Measurements from ENCODE around the gene C13orf46. TPM values are rescaled to one million over a fixed set of nuclear protein-coding genes. Genes with fewer than 3 reads are reported as not detected.

The C13orf46 gene
- total and polyA plus RNA-seq, 4 donors = 0.10 to 0.17 TPM; not detected in 2

DNA sequence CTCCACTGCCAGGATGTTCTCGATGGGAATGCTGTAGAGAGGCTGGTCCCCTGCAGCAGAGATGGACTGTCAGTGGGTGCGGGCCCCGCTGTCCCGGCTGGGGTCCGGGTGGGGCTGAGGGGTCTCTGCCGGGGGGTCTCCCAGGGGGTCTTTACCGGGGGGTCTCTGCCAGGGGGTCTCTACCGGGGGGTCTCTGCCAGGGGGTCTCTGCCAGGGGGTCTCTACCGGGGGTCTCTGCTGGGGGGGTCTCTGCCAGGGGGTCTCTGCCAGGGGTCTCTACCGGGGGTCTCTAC is 25.7 kb upstream of the C13orf46 start (continued):
- TF ChIP-seq GABPA (IDR thresholded peaks at IDR 0.05 in 1 of 2, conservative IDR thresholded peaks at IDR 0.05 in 1 of 2) (no peak), TAF1 (conservative IDR thresholded peaks at IDR 0.05) (no peak), RXRA (IDR thresholded peaks at IDR 0.05) (no peak)
- TF ChIP-seq, protein P1, sequence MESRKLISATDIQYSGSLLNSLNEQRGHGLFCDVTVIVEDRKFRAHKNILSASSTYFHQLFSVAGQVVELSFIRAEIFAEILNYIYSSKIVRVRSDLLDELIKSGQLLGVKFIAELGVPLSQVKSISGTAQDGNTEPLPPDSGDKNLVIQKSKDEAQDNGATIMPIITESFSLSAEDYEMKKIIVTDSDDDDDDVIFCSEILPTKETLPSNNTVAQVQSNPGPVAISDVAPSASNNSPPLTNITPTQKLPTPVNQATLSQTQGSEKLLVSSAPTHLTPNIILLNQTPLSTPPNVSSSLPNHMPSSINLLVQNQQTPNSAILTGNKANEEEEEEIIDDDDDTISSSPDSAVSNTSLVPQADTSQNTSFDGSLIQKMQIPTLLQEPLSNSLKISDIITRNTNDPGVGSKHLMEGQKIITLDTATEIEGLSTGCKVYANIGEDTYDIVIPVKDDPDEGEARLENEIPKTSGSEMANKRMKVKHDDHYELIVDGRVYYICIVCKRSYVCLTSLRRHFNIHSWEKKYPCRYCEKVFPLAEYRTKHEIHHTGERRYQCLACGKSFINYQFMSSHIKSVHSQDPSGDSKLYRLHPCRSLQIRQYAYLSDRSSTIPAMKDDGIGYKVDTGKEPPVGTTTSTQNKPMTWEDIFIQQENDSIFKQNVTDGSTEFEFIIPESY (IDR thresholded peaks at IDR 0.05) = no peak

DNA sequence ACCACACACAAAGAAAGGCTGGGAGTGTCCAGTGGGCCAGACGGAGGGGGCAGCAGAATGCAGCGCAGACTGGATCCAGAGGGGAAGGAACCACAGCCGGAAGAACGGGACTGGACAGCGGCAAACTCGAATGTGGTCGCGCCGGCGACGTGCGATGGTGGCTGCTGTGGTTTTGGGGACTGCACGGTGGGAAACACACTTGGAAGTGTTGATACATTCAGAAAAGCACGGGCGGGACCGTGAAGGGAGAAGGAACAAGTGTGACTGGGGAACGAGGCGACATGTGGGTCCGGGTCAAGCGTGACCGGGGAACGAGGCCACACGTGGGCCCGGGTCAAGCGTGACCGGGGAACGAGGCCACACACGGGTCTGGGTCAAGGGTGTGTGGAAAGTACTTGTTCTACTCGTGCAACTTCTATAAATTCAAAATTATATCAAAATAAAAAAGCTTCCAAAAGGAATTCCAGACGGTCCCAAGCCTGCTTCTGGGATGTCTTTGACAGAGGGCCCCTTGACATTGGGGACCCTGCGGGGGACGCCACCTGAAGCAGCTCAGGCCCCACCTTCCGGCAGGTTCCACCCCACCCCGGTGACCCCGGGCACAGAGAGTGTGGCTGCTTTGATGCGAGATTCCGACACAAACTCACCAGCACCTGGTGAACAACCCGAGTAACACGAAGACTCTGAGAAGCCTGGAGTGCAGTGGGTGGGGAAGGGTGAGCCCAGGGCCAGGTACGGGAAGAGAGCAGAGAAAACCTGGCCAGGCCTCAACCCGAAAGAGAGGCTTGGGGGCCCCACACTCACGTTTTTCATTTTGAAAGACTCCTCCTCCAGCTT is 25.1 kb upstream of the C13orf46 start:
- DNase-seq (ENCODE audit: low spot score) = no peak
- no peak overlapping the region for H3K4me3 ChIP-seq (ENCODE audit: low read depth in 1 of 3, low read length in 3 of 3)
- no peaks in the 10 kb centered on the region for H3K4me1 ChIP-seq (ENCODE audit: control insufficient read depth in 4 of 4, insufficient read depth in 4 of 4, low read length in 3 of 4)
- WGBS = 88% methylated on average over 42 of the region's 42 CpGs
- H3K9ac ChIP-seq (ENCODE audit: low read depth in 1 of 2, low read length in 2 of 2) = no peak overlapping the region
- H3K36me3 ChIP-seq (ENCODE audit: control insufficient read depth in 4 of 4, insufficient read depth in 3 of 4, low read depth in 1 of 4, low read length in 3 of 4) = no peaks in the 10 kb centered on the region
- H3K27me3 ChIP-seq (ENCODE audit: control insufficient read depth in 4 of 4, insufficient read depth in 4 of 4, low read length in 3 of 4) = no peaks in the 10 kb centered on the region
- peak overlapping the region in 1 of 2 donors; percentile 50 for H3K27ac ChIP-seq (ENCODE audit: low read depth in 1 of 2, low read length in 2 of 2)
- no peaks in the 10 kb centered on the region for H3K9me3 ChIP-seq (ENCODE audit: control insufficient read depth in 4 of 4, low read length in 3 of 4)
- TF ChIP-seq RAD21 (IDR thresholded peaks at IDR 0.05) = no peak
- TF ChIP-seq, protein P2, sequence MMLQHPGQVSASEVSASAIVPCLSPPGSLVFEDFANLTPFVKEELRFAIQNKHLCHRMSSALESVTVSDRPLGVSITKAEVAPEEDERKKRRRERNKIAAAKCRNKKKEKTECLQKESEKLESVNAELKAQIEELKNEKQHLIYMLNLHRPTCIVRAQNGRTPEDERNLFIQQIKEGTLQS (IDR thresholded peaks at IDR 0.05) = no peak
- no peak for TF ChIP-seq EGR1 (IDR thresholded peaks at IDR 0.05; ENCODE audit: low read depth in 2 of 2)

DNA sequence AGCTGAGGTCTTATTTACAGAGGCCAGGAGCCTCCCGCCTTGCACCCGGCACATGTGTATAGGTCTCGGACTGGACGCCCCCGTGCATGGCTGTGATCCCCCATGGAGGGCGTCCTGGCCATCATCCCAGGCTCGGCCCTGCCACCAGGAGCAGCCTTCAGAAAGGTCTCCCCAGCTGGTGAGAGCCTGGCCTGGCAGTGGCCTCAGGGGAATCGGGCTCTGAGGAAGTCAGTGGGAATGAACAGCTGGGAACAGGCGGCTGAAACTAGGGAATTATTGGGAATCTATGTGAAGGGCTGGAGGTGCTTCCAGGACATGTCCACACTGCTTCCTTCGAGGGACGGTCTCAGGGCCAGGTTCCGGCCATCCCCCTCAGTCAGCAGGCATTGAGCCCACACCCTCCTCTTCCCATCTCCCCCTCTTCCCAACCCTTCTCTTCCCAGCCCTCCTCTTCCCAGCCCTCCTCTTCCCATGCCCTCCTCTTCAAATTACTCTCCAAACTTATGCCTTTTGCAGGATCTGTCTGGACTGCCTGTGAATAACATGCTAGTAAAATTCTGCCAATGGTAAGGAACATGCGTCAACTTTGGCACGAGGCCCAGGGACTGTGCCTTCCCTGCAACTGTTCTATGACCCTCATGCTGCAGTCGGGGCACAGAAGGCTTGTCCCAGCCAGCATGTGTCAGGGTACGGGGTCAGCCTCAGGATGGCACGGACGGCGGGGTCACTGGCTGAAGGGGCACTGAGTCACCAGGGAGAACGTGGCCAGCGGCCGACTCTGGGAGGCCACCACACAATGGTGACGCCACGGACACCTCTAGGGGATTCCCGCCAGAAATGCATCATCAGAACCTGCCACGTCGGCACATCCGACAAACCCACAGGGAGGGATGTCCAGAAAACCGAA is 24.2 kb upstream of the C13orf46 start:
- Histone ChIP-seq H3K4me1 (ENCODE audit: control insufficient read depth in 4 of 4, insufficient read depth in 4 of 4, low read length in 3 of 4) (no peaks in the 10 kb centered on the region), H3K36me3 (ENCODE audit: control insufficient read depth in 4 of 4, insufficient read depth in 3 of 4, low read depth in 1 of 4, low read length in 3 of 4) (no peaks in the 10 kb centered on the region), H3K9ac (ENCODE audit: low read depth in 1 of 2, low read length in 2 of 2) (no peak overlapping the region), H3K27me3 (ENCODE audit: control insufficient read depth in 4 of 4, insufficient read depth in 4 of 4, low read length in 3 of 4) (no peaks in the 10 kb centered on the region), H3K4me3 (ENCODE audit: low read depth in 1 of 3, low read length in 3 of 3) (no peak overlapping the region), H3K27ac (ENCODE audit: low read depth in 1 of 2, low read length in 2 of 2) (peak overlapping the region; percentile 33 to 50), H3K9me3 (ENCODE audit: control insufficient read depth in 4 of 4, low read length in 3 of 4) (no peaks in the 10 kb centered on the region)
- WGBS = 82% methylated on average over 29 of the region's 29 CpGs
- DNase-seq (ENCODE audit: low spot score) = no peak
- peak; percentile 62 for TF ChIP-seq NR2F2 (IDR thresholded peaks at IDR 0.05)
- TF ChIP-seq, protein P3, sequence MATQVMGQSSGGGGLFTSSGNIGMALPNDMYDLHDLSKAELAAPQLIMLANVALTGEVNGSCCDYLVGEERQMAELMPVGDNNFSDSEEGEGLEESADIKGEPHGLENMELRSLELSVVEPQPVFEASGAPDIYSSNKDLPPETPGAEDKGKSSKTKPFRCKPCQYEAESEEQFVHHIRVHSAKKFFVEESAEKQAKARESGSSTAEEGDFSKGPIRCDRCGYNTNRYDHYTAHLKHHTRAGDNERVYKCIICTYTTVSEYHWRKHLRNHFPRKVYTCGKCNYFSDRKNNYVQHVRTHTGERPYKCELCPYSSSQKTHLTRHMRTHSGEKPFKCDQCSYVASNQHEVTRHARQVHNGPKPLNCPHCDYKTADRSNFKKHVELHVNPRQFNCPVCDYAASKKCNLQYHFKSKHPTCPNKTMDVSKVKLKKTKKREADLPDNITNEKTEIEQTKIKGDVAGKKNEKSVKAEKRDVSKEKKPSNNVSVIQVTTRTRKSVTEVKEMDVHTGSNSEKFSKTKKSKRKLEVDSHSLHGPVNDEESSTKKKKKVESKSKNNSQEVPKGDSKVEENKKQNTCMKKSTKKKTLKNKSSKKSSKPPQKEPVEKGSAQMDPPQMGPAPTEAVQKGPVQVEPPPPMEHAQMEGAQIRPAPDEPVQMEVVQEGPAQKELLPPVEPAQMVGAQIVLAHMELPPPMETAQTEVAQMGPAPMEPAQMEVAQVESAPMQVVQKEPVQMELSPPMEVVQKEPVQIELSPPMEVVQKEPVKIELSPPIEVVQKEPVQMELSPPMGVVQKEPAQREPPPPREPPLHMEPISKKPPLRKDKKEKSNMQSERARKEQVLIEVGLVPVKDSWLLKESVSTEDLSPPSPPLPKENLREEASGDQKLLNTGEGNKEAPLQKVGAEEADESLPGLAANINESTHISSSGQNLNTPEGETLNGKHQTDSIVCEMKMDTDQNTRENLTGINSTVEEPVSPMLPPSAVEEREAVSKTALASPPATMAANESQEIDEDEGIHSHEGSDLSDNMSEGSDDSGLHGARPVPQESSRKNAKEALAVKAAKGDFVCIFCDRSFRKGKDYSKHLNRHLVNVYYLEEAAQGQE (IDR thresholded peaks at IDR 0.05) = no peak
